Germinal center (tissue), 1 donor: Measurements from ENCODE around the gene TPSB2.
"Not testable (repeated sequence)": the region's sequence is repeated elsewhere in the genome, so short reads cannot be mapped to it uniquely, and the experiment has no call there.

ENCODE experiments used
- DNase-seq: peaks from one replicate; pipeline ENCODE4 v3.0.0; 2012; ENCODE audit warnings: mixed read lengths, low spot score

The TPSB2 gene

DNA sequence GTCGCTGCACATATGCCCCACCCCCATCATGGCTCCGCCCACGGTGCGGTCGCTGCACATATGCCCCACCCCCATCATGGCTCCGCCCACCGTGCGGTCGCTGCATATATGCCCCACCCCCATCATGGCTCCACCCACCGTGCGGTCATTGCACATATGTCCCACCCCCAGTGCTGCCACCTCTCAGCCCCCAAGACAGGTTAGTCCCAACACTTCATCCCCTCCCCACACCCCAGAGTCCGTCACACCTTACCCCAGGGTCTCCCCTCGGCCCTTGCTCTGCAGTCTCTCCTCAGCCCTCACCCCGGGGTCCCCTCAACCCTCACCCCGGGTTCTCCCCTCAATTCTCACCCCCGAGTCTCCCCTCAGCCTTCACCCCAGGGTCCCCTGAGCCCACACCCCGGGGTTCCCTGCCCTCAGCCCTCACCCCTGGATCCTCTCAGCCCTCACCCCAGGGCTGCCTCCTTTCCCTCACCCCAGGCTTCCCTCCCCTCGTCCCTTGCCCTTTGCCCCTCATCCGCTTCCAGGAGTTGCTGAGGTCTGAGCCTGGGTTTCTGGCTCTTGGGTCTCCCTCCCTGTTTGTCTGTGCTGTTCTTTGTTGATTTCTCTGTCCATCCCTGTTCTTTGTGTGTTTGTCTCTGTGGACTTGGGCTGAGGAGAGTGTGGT lies 30.5 kb downstream of the TPSB2 start:
- DNase-seq, result no peak

DNA sequence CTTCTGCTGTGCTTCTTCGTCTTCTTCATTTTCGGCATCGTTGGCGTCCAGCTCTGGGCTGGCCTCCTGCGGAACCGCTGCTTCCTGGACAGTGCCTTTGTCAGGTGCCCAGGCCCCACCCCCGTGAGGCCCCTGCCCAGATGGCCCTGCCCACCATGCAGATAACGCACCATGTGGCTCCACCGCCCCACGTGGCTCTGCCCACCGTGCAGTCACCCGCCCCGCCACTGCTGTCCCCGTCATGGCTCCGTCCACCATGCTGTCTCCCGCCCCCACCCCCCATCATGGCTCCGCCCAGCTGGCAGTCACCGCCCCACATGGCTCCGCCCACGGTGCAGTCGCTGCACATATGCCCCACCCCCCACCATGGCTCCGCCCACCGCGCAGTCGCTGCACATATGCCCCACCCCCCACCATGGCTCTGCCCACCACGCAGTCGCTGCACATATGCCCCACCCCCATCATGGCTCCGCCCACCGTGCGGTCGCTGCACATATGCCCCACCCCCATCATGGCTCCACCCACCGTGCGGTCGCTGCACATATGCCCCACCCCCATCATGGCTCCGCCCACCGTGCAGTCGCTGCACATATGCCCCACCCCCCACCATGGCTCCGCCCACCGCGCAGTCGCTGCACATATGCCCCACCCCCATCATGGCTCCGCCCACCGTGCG lies 31.2 kb downstream of the TPSB2 start:
- DNase-seq, result not testable (repeated sequence)

DNA sequence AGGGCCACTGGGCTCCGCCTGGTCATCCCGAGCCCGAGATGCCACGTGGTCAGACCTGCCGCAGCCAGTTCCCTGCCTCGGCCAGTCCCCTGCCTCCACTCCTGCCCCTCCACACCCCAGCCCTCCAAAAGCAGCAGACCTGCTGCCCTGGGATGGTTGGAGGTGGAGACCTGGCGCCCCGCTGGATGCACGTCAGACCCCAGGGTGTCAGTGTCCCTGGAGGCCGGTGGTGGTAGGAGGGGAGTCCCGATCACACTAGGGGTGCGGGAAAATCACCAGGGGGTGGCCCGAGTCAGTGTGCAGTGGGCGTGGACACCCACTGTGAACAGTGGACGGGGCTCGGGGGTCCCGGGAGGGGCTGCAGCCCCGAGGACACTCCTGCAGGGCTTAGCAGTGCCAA lies 31.8 kb downstream of the TPSB2 start:
- DNase-seq, result no peak

DNA sequence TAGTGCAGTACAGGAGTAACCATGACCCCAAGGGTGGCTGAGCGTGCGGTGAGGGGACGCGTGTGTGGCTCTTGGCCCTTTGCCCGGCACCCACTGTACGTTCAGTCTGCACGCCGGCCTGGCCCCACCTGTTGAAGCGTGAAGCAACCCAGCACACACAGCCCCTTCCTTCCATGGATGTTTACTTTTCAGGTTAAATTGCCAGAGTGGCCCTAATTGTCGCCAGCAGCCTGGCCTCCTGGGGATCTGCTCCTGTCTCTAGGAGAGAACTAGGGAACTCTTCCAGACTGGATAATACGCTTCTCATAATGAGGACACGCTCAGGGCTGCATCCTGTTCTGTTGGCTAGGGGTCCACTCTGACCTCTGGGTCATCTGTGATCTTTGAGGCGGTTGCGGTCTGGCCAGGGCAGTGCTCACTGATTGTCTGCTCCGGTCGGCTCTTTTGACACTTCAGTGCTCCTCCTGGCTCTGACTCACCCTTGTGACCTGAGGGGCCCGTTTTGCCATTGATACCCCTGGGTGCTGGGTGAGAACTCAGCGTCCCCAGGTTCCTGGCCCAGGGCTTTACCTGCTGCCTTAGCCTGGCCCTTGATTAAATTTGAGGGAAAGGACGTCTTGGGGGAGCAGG lies 32.6 kb downstream of the TPSB2 start:
- no peak for DNase-seq

DNA sequence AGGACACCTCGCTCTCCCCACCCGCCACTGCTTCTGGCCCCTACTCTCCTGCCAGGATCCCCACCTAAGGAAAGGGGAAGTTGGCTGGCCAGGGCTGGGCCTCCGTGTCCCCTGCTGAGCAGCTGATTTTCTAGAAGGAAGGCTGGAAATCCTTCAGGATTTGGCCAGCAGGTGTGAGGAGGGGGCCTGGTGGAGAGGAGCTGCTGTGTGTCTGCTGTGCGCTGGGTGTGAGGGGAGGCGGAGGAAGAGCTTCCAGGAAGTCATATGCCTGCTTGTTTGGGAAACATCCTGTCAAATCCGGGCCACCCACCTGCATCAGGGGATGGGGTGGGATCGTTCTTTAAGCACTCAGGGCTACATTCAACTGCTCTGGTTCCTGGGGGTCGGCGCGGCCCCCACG lies 33.5 kb downstream of the TPSB2 start:
- no peak for DNase-seq

DNA sequence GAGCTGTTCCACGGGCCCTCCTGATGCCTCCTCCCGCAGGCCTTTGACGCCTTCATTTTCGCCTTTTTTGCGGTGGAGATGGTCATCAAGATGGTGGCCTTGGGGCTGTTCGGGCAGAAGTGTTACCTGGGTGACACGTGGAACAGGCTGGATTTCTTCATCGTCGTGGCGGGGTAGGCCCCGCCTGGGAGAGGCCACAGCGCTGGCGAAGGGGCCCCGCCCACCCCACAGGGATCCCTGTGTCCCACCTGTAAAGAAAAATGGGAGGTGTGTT lies 34.7 kb downstream of the TPSB2 start:
- DNase-seq, result no peak

DNA sequence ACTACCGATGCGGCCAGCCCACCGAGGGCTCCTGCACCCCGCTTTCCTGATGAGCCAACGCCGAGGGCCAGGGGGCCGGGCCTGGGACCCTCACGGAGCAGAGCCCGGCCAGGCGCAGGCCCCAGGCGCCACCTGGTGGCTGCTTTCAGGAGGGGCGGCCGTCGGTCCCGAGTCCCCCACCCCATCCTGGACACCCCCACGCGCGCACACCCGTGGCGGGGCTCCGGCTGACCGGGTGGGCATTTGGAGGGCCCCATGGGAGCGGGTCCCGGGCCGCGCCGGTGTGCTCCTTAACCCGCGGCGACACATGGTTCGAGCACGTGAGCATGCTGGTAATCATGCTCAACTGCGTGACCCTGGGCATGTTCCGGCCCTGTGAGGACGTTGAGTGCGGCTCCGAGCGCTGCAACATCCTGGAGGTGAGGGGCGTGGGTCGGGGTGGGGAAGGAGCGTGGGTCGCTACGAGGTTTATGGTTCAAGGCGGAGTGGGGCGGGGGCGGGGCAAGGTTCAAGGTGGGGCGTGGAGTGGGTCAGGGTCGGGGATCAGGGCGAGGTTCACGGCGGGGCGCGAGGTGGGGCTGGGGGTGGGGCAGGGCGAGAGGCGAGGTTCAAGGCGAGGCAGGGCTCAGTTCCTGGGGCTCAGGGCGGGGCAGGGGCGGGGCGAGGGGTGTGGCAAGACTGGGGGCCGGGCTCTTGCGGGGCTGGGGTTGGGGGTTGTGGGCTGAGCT lies 35.2 kb downstream of the TPSB2 start:
- peak; percentile 35 for DNase-seq

DNA sequence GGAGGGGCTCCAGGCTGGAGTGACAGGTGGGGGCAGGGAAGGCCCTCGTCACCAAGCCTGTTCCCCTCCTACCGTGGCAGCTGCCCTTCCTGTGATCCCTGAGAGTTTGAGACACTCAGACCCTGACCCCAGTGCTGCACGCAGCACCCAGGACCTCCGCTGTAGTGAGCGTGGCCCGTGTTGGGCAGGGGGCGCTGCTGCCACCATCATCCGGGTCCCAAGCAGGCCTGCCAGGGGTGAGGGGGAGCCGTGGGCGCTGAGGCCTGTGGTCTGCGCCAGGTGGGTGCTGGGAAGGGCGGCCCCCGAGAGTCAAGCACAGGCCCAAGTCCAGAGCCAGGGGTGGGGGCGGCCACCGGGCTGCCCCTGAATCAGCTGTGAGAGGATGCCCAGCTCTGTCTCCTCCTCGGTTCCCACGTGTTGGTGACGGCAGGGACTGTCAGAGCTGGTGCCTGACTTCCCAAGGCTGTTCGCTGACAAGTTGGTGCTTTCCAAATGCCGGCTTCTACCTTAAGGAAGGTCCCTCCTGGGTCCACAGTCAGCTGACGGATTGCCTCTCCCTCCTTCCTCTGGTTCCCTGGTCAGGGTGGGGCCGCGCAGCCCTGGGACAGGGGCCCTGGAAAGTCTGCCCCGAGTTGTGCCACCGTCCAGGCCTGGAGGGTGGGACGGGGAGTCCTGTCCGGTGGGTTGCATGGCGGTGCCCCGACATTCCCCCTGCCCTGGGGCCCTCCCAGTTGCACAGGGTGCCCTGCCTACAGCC lies 36.0 kb downstream of the TPSB2 start:
- DNase-seq, result no peak

DNA sequence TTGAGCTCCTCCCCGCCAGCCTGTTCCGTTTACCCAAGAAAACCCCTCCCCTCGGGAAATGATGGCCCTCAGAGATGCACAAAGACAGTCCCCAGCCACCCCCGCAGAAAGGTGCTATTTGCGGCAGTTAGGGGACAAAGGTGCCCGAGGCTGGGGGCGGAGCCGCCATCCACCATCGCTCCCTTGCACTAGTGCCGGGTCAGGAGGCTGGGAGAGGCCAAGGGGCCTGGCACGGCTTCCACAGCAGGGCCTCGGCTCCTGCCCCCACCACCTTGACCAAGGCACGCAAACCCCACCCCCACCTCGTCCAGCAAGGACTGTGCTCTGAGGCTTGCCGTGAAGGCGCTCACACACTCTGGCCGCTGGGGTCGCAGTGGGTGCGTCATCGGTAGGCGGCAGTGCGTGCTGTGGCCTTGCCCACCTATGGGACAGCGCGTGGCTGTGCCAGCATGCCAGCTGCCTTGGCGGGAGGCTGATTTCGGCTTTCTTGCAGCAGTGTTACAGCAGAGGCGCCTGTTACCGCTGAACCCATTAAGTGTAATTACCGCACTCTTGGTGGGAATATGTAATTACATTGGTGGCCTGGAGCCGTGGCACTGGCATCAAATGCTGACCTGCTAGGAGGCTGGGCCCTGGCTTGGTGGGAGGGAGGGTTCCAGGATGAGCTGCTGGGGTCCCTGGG lies 36.7 kb downstream of the TPSB2 start:
- DNase-seq, result no peak

DNA sequence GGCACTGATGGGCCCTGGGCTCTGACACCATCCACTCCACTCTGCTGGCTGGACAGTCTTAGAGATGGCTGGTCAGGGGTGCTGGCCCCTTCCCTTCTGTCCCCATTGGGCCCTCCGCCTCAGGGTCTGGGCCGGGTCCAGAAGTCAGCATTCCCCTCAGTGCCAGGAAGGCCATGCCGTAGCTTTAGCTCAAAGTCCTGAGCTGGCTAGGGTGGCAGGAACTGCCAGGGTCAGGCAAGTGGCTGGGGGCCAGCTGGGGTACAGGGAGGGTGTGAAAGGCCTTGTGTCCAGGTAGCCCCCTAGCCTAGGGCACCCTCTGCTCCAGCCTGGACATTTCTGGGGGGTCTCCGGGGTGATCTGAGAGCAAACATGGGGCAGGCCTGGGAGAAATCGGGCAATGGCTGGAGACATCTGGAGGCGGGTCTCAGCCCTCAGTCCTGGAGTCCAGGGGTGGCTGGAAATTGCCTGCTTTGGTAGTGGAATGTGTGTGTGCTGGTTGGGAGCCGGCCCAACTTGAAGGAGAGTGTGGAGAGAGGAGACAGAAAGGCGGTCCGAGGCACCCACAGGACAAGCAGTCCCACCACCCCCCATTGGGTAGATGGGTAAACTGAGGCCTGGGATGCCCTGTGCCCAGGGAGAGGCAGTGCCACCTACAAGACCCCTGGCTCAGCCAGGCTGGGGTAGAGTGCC lies 37.5 kb downstream of the TPSB2 start:
- DNase-seq, result no peak

DNA sequence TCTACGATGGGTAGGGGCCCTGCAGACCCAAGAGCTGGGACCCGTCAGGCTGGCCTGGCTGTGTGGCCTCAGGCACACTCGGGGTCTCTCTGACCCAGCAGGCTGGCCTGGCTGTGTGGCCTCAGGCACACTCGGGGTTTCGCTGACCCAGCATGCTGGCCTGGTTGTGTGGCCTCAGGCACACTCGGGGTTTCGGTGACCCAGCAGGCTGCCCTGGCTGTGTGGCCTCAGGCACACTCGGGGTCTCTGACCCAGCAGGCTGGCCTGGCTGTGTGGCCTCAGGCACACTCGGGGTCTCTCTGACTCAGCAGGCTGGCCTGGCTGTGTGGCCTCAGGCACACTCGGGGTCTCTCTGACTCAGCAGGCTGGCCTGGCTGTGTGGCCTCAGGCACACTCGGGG lies 39.2 kb downstream of the TPSB2 start:
- DNase-seq, result not testable (repeated sequence)

DNA sequence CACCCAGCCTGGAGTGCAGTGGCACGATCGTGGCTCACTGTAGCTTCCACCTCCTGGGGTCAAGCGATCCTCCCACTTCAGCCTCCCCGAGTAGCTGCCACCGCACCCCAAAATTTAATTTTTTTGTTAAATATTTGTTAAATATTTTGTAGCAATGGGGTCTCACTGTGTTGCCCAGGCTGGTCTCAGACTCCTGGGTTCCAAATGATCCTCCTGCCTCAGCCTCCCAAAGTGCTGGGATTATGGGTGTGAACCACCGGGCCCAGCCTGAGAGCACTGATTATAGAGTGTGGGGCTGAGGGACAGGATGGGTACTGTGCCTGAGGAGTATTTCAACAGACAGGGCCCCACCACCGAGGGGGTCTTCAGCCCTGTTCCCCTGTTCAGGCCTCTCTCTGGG lies 40.5 kb downstream of the TPSB2 start:
- DNase-seq, result no peak

DNA sequence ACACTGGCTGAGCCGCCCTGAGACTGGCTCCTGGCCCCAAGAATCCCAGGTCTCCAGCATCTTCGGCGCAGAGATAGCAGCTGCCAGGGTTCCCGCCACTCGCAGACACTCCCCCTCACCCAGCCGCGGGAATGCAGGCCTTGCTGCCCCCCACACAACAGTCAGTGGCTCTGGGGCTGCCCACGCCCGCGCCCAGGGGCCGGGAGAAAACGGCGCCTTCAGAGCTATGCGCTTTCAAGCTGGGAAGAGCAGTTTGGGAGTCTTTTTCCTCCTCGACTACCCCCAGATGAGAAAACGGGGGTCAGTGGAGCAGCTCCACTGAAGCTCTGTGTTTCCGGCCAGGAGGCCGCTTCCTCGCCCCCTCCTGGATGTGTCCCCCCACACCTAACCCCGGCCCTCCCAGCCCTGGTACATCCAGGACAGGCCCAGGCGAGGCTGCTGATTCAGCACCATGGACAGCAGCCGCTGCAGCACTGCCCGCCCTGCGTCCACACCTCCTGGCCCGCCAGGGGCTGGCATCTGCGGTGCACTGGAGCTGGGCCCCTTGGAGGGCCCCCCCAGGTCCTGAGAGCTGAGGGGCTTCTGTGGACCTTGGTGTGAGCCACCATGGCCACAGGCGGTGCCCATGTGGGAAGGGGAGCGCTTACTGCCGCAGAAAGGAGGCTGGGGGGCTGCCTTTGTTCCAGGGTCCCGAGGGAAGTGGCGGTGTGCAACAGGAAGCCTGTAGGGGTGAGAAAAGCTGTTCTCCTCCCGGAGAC lies 41.4 kb downstream of the TPSB2 start:
- peak; percentile 42 for DNase-seq

DNA sequence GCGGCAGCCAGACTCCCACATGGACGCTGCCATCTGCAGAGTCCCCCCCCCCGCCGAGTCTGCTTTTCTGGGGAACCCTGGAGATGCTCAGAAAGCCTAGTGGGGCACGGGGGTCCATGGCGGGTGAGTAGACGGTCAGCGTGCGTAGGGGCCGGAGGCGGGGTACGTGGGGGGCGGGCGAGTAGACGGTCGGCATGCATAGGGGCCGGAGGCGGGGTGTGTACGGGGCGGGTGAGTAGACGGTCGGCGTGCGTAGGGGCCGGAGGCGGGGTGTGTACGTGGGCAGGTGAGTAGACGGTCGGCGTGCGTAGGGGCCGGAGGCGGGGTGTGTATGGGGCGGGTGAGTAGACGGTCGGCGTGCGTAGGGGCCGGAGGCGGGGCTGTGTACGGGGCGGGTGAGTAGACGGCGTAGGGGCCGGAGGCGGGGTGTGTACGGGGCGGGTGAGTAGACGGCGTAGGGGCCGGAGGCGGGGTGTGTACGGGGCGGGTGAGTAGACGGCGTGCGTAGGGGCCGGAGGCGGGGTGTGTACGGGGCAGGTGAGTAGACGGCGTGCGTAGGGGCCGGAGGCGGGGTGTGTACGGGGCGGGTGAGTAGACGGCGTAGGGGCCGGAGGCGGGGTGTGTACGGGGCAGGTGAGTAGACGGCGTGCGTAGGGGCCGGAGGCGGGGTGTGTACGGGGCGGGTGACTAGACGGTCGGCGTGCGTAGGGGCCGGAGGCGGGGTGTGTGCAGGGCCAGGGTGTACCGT lies 44.4 kb downstream of the TPSB2 start:
- not testable (repeated sequence) for DNase-seq

DNA sequence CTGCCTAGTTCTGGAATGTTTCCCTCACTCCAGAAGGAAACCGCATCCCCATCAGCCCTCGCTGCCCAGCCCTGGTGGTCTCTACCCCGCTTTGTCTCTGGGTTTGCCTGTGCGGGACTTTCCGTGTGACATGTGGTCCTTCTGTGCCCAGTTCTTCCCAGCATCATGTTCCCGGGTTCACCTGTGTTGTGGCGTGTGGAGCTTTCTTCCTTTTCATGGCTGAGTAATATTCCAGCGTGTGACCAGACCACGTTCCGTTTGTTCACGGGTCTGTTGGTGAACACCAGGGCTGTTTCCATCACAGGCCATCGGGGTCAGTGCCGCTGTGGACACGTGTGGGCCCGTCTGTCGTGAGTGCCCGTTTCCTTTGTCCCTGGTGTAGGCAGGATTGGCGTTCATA lies 45.0 kb downstream of the TPSB2 start:
- no peak for DNase-seq

DNA sequence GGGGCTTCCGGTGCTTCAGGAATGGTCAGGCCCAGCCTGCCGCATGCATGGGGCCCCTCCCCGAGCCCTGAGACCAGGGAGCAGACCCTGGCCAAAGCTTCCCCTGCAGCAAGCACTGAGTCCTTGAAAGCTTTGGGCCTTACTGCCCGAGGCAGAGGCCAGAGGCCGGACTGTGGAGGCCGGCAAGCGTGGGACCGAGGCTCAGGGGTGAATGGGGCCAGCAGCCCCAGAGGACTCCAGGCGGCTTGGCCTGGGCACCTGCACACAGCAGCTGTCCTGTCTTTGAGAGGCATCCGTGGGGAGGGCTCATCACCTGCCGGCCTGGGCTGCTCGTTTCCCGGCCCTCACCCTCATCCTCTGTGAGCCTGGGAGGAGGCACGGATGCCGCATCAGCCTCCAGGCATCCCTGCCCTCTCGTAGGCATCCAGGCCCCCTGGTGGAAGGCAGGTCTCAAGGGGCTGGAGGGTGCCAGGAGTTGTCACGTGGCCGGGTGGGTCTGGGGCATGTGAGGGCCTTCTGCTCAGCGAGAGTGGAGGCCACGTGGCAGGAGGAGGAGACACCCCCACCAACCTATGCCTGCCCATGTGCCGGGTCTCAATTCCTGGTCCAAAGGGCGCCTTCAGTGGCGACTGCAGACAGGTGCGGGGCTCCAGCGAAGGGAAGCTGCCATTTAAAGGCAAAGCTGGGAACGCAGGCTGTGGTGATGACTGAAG lies 45.7 kb downstream of the TPSB2 start:
- no peak for DNase-seq

DNA sequence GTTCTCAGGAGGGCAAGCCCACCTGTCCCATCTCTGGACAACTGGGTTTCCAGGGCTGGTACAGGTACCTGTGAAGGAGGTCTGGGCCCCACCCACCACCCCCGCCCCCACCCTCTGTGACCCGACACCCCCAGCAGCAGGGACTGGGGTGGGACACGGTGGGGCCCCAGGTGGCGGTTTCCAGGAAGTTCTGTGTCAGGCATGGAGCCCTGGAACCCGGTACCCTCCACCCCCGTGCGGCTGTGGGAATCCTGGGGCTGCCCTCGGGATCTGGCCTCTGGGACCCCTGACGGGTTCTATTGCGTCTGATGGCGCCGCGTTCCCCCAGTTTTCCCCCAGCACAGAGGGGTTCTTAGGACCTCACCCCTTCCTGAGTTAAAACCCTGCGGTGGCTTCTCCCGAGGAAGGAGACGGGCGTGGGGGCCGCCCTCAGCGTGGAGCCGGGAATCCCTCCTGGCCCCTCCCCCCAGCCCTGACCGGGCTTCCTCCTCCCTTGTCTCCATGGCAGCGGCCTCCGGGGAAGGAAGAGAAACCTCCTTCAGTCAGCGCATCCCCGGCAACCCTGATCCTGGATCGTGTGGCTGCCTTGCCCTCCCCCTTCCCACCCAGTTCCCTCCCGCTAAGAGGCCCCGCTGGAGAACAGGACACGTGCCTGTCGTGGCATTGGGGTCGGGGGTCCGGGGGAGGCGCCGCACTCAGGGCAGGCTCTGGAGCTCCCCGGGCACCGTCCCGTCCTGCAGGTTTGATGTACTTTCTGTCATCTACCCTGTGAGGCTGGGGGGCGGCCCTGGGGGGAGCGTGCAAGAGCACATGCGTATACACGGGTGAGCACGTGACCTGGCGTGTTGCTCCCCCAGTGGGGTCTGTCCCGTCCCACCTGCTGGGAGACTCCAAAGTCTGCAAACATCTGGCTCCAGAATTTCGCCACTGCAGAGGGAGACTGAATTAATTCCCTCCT lies 46.8 kb downstream of the TPSB2 start:
- DNase-seq, result no peak

DNA sequence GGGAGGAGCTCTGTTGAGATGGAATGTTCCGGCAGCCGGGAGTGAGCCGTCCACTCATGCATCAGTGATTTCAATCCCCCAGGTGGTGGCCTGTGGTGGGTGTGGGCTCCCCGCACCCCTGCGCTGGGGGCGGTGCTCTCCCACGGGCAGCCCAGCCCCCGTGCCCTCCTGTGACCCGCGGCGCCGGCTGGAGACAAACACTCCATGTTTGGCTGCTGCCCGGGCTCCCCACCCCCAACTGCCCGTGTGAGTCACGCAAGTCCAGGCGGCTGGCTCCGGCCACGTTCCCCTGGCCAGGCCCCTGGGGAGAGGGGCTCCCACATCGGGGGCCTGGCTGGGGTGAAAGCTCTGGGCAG lies 47.7 kb downstream of the TPSB2 start:
- DNase-seq, result no peak
